SH-SY5Y (cell line): ENCODE results near the gene RPS6KL1.

Source experiments
- GATA2 ChIP-seq: IDR thresholded peaks from 2 replicates; pipeline ENCODE4 v1.6.1; 2011; ENCODE audit warnings: mild to moderate bottlenecking, low read depth, low read length
- GATA3 ChIP-seq: IDR thresholded peaks from 2 replicates; pipeline ENCODE4 v1.6.1; 2011; ENCODE audit warnings: low read depth, mild to moderate bottlenecking, low read length, moderate library complexity

RPS6KL1 gene

GRCh38 chr14:74860899-74861733 is 61.9 kb downstream of the RPS6KL1 start:
- TF ChIP-seq GATA3, result no peak
- no peak for TF ChIP-seq GATA2

DNA sequence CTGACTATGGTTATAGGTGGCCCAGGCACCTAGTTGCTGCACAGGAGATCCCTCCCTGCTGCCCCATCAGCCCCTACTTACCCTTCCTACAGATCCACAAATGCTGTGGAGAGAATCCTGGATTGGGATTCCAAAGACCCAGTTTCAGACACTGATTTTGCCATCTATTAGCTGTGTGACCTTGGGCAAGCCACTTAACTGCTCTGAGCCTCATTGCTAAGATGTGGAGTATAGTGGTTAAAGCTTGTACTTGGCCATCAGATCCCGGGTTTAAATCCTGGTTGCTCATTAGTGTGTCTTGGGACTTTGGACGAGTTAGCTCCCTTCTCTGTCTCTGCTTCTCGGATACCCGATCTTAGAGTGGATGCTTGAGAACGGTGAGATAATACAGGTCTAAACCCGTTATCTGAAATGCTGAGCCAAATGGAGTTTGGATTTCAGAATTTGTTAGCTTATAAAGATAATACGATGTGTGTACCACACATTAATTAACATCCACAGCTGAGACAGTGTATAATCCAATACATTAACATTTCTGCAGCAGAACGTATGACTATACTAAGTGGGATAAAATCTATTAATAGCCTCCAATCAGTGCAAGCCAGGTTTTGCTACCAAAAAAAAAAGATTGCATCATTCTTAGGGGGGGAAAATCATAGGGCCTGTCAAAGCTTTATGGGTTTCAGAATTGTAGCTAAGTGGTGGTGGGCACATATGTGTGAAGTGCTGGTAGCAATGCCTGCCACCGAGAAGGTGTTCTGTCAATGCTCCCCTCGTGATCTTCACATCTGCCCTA is 63.1 kb downstream of the RPS6KL1 start:
- TF ChIP-seq GATA3 (no peak), GATA2 (no peak)

DNA sequence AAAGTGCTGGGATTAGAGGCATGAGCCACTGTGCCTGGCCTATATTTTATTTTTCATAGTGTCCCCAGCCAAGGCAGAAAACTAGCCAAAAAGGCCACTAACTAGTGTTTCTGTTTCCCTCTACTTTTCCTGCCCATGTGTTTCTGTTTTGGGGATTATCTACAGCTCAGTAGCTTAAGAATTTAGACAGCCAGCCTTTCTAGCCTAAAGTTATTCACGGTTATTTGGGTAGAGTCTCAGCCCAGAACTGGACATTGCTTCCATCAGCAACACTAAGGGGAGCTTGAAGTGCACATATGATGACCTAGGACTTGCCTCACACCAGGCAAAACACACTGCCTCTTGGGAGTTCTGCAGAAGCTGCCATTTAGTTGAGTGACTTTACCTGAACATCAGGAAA is 65.0 kb downstream of the RPS6KL1 start:
- TF ChIP-seq GATA2, result no peak
- TF ChIP-seq GATA3, result no peak

GRCh38 chr14:74856366-74856765 is 66.7 kb downstream of the RPS6KL1 start:
- TF ChIP-seq GATA3 (no peak), GATA2 (no peak)

- TF ChIP-seq GATA3 (no peak), GATA2 (no peak)
Observed at GRCh38 chr14:74855945-74856344, 67.1 kb downstream of the RPS6KL1 start.

DNA sequence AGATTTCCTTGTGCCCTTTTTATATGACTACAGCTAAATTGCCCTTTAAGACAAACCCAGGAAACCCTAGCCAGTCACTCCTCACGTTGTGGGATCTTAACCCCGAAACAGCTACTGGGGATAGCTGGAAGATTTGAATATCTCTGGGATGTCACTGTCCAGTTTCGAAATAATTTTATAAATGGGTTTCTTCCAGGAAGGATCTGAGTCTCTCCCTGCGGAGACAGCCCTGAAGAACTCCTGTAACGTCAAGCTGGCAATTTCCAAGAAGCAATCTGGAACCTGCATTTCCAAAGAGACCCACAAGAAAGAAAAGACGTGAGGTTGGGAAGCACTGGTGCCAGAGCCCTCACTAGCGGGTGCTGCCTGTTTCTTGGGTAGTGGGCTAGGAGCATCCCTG is 68.0 kb downstream of the RPS6KL1 start:
- TF ChIP-seq GATA2 (no peak), GATA3 (no peak)
